HEK293 (cell line): Measurements from ENCODE around the gene KRT71.

Experiments used
- GLIS1 ChIP-seq: fragments of 450-650 bp; formaldehyde crosslinking; IDR thresholded peaks from 2 replicates; pipeline ENCODE4 v1.5.1; 2016; ENCODE audit warnings: missing biosample characterization, missing genetic modification characterization
- PRDM10 ChIP-seq: fragments of 450-650 bp; formaldehyde crosslinking; IDR thresholded peaks from 2 replicates; pipeline ENCODE4 v1.5.1; 2016; ENCODE audit warnings: missing biosample characterization, missing genetic modification characterization
- REST ChIP-seq: fragments of 450-650 bp; formaldehyde crosslinking; IDR thresholded peaks from 2 replicates; pipeline ENCODE4 v1.5.1; 2016; ENCODE audit warnings: missing biosample characterization, missing genetic modification characterization
- TCF7L2 ChIP-seq: IDR thresholded peaks from 2 replicates; pipeline ENCODE4 v1.6.1; 2011; ENCODE audit warnings: low read depth, mild to moderate bottlenecking, inconsistent platforms, low read length, moderate library complexity, borderline replicate concordance
- ZFHX2 ChIP-seq: fragments of 450-650 bp; formaldehyde crosslinking; conservative IDR thresholded peaks from 2 replicates; pipeline ENCODE4 v1.5.1; 2016; ENCODE audit warnings: missing biosample characterization, missing genetic modification characterization
- ZNF2 ChIP-seq: fragments of 450-650 bp; formaldehyde crosslinking; IDR thresholded peaks from 2 replicates; pipeline ENCODE4 v1.5.1; 2016; ENCODE audit warnings: missing biosample characterization, missing genetic modification characterization
- ZNF211 ChIP-seq: fragments of 450-650 bp; formaldehyde crosslinking; IDR thresholded peaks from 2 replicates; pipeline ENCODE4 v1.5.1; 2016; ENCODE audit warnings: low read depth, missing biosample characterization, missing genetic modification characterization
- ZNF350 ChIP-seq: fragments of 450-650 bp; formaldehyde crosslinking; IDR thresholded peaks from 2 replicates; pipeline ENCODE4 v1.5.0; 2017; ENCODE audit warnings: missing biosample characterization, mild to moderate bottlenecking, missing genetic modification characterization
- ZNF513 ChIP-seq: fragments of 450-650 bp; IDR thresholded peaks from 2 replicates; pipeline ENCODE4 v1.5.1; 2018; ENCODE audit warnings: missing biosample characterization, missing genetic modification characterization
- ZNF548 ChIP-seq: fragments of 450-650 bp; formaldehyde crosslinking; IDR thresholded peaks from 2 replicates; pipeline ENCODE4 v1.5.1; 2016; ENCODE audit warnings: missing biosample characterization, missing genetic modification characterization
- ZNF747 ChIP-seq: fragments of 450-650 bp; formaldehyde crosslinking; IDR thresholded peaks from 2 replicates; pipeline ENCODE4 v1.5.1; 2016; ENCODE audit warnings: missing biosample characterization, missing genetic modification characterization
- ZSCAN30 ChIP-seq: fragments of 450-650 bp; IDR thresholded peaks from 2 replicates; pipeline ENCODE4 v1.5.1; 2018; ENCODE audit warnings: missing biosample characterization, mild to moderate bottlenecking, missing genetic modification characterization, moderate library complexity
- TF ChIP-seq, protein P1 (sequence below): fragments of 450-650 bp; formaldehyde crosslinking; conservative IDR thresholded peaks from 2 replicates; pipeline ENCODE4 v1.5.1; 2016; ENCODE audit warnings: low read depth, missing biosample characterization, missing genetic modification characterization
- TF ChIP-seq, protein P2 (sequence below): fragments of 450-650 bp; formaldehyde crosslinking; IDR thresholded peaks from 2 replicates; pipeline ENCODE4 v1.5.1; 2016; ENCODE audit warnings: missing biosample characterization, missing genetic modification characterization

- TF ChIP-seq, protein P1, sequence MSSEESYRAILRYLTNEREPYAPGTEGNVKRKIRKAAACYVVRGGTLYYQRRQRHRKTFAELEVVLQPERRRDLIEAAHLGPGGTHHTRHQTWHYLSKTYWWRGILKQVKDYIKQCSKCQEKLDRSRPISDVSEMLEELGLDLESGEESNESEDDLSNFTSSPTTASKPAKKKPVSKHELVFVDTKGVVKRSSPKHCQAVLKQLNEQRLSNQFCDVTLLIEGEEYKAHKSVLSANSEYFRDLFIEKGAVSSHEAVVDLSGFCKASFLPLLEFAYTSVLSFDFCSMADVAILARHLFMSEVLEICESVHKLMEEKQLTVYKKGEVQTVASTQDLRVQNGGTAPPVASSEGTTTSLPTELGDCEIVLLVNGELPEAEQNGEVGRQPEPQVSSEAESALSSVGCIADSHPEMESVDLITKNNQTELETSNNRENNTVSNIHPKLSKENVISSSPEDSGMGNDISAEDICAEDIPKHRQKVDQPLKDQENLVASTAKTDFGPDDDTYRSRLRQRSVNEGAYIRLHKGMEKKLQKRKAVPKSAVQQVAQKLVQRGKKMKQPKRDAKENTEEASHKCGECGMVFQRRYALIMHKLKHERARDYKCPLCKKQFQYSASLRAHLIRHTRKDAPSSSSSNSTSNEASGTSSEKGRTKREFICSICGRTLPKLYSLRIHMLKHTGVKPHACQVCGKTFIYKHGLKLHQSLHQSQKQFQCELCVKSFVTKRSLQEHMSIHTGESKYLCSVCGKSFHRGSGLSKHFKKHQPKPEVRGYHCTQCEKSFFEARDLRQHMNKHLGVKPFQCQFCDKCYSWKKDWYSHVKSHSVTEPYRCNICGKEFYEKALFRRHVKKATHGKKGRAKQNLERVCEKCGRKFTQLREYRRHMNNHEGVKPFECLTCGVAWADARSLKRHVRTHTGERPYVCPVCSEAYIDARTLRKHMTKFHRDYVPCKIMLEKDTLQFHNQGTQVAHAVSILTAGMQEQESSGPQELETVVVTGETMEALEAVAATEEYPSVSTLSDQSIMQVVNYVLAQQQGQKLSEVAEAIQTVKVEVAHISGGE (tag by site-specific recombination), result no peak
- TF ChIP-seq ZNF211 (tag by site-specific recombination) (no peak), ZSCAN30 (tag by site-specific recombination) (no peak), ZFHX2 (tag by site-specific recombination) (no peak), GLIS1 (tag by site-specific recombination) (no peak), TCF7L2 (no peak), ZNF2 (tag by site-specific recombination) (no peak), ZNF513 (no peak), ZNF350 (no peak), ZNF548 (tag by site-specific recombination) (no peak), REST (tag by site-specific recombination) (no peak), ZNF747 (tag by site-specific recombination) (no peak), PRDM10 (tag by site-specific recombination) (no peak)
- TF ChIP-seq, protein P2, sequence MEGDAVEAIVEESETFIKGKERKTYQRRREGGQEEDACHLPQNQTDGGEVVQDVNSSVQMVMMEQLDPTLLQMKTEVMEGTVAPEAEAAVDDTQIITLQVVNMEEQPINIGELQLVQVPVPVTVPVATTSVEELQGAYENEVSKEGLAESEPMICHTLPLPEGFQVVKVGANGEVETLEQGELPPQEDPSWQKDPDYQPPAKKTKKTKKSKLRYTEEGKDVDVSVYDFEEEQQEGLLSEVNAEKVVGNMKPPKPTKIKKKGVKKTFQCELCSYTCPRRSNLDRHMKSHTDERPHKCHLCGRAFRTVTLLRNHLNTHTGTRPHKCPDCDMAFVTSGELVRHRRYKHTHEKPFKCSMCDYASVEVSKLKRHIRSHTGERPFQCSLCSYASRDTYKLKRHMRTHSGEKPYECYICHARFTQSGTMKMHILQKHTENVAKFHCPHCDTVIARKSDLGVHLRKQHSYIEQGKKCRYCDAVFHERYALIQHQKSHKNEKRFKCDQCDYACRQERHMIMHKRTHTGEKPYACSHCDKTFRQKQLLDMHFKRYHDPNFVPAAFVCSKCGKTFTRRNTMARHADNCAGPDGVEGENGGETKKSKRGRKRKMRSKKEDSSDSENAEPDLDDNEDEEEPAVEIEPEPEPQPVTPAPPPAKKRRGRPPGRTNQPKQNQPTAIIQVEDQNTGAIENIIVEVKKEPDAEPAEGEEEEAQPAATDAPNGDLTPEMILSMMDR, result no peak
Measured at GRCh38 chr12:52533686-52534470, 19.1 kb downstream of the KRT71 start.
